Left colon (tissue), 2 donors: ENCODE data around the gene MBP. TPM values are rescaled to one million over a fixed set of nuclear protein-coding genes. Genes with fewer than 3 reads are reported as not detected.
A peak's percentile ranks its signal among the peaks of the same experiment; 100 is the strongest.

ENCODE experiments used
- ATAC-seq: fragments of 200-7000 bp; cut with Tn5 transposase; one replicate; pipeline ENCODE4 v1.9.1; 2020; ENCODE audit warnings: mild to moderate bottlenecking, moderate library complexity
- DNase-seq, 2 donors: peaks; one replicate each; pipeline ENCODE4 v3.0.0-alpha.2; 2020
- intact Hi-C, 2 donors: fragments of 100-400 bp; cut with DNase I in 1 of 2; cut with micrococcal nuclease in 1 of 2; formaldehyde crosslinking; loops; one replicate each; pipeline versions ENCODE4 v1.11.2 to v1.14.0; 2022; cut with DNase I, micrococcal nuclease
- total RNA-seq, 2 donors: library from RNA; stranded (reverse); fragmentation: NEBNext Ultra II Directional; extraction: Animal tissue kit (Norgen Biotek cat#: 25700); gene quantifications; one replicate each; pipeline ENCODE4 v1.2.1, GENCODE V29; 2021
- donor health status: DM: no; HTN: no; CAD: no.
- donor health status: DM: yes; HTN: yes; CAD: no.

The MBP gene
- total RNA-seq, 2 donors from 2014 or later, result 48.5 to 51.6 TPM

DNA sequence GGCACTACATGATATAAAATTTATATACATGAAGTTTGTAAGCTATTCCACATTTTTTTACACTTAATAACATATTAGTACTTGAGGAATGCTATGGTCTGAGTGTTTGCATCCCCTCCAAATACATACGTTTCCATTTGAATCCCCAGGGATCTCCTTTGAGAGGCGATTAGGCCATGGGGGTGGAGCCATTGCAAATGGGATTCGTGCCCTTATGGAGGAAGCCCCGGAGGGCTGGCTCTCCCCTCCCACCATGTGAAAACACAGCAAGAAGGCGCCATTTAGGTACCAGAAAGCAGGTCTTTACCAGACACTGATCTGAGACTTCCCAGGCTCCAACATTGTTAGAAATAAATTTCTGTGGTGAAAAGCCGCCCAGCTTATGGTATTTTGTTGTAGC is 20.8 kb upstream of the MBP start:
- no peak for DNase-seq
- ATAC-seq, result no peak
- intact Hi-C loops, result no loop called here

- DNase-seq, result no peak
- ATAC-seq, result no peak
- intact Hi-C loops, result no loop called here
These were observed 19.4 kb upstream of the MBP start for GRCh38 chr18:77151772-77152520.

DNA sequence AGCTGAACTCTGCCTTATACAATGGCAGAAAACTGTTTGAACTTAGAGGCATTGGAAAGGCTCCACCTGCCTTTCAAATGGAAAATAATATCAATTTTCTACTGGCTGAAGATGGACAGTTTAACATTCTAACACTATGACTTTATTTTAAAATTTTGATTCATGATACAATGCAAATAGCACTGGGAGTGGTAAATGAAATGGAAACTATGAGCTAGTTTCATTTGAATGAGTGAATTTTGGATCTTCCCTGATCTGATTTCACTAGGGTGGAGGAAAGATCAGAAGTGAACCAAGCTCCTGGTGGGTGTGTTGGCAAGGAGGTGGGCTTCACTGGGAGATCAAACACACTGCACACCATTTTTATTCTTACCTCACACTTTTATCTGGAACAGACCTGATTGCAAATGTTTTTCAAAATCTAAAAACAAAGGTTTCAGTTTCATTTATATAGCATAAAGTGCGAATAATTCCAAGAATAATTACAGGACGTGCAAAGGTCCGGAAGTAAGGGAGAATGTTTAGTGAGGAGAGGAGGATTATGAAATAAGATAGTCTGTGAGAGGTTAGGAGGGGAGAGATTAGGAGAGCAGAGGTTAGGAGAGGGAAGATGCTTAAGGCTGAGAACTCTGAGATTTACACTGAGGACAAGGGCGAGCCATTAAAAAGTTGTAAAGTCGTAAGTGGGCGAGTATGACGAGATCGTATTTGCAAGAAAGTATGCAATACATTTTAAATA is 18.6 kb upstream of the MBP start:
- no peak for ATAC-seq
- intact Hi-C loops, result no loop called here
- DNase-seq, result no peak

GRCh38 chr18:77150588-77150987 is 18.0 kb upstream of the MBP start:
- intact Hi-C loops, result no loop called here
- DNase-seq (no peak), ATAC-seq (no peak)

- intact Hi-C loops, result no loop called here
- DNase-seq (no peak), ATAC-seq (no peak)
These were observed 15.7 kb upstream of the MBP start for GRCh38 chr18:77148289-77148688.

GRCh38 chr18:77147418-77147852 is 14.9 kb upstream of the MBP start:
- intact Hi-C loops, result no loop called here
- ATAC-seq, result no peak
- no peak for DNase-seq

DNA sequence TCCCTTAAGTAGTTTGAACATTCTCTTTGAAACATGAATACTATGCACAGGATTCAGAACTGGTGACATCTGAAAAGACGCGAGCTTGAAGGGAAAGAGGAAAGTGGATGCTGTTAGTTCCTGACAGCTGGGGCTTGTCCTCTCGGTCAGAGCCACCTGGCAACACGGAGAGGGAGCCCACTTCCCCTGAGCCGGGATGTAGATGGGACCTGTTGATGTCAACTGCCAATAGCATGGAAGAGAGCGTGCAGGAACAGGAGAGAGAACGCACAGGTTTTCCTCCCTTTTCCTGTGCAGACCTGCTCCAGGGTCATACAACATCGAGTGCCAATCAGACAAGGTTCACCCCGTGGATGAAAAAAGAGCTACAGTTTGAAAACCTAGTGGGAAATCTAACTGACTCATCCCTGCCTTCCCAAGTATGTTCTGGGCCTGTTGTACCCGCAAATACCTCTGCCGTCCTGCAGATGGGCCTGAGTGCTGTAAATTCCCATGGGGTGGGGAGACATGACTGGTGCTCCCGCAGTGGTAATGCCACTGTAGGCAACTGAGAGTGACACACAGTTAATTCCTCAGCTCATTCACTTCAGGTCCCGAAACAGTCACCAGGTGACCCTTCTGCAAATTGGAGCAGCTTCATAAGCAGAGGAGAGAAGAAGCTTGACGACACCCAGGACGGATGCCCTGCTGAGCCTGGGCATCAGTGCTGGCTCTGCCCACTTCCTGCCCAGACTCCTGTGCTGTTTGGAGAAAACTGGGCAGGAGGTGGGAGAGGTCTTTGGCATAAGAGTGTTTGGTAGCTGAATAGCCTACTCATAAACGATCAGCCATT is 13.9 kb upstream of the MBP start:
- no peak for ATAC-seq
- intact Hi-C loops, result no loop called here
- DNase-seq, result no peak

- no peak for DNase-seq
- ATAC-seq, result no peak
- intact Hi-C loops, result no loop called here
These were observed 12.8 kb upstream of the MBP start for GRCh38 chr18:77145364-77145901.

DNA sequence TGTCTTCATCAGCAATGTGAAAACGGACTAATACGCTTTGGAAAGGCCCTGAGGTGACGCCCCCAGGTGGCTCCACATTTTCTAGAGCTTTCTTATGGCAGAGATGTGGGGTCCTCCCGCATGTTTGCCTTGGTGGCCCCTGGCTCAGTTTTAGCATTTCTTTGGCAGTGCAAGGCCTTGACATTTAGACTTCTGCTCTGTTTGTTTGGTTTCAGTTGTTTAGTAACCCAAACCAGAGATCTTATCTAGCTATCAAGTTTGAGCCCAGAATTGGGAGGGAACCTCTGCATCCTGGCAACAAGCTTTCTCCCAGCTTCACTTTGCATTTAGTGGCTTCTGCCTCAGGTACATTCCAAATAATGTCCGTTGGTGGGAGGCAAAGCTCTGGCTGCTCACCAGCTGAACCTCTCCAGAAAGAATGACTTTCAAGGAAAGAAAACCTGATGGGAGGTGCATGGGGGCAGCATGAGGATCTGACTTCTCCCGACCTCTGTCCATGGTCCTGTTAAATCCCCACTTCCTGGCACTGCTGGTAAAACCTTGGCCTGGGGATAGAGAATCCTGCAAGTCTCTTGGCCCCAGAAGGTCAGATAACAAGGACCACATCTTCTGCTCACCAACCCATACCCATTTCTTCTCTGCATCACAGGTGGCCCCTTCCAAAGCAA is 12.0 kb upstream of the MBP start:
- intact Hi-C loops, result no loop called here
- ATAC-seq (no peak), DNase-seq (no peak)

DNA sequence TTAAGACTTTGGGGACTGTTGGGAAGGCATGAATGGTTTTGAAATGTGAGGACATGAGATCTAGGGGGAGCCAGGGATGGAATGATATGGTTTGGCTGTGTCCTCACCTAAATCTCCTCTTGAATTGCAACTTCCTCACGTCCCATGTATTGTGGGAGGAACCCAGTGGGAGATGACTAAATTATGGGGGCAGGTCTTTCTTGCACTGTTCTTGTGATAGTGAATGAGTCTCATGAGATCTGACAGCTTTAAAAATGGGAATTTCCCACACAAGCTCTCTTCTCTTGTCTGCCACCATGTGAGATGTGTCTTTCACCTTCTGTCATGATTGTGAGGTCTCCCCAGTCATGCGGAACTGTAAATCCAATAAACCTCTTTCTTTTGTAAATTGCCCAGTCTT is 11.5 kb upstream of the MBP start:
- DNase-seq (no peak), ATAC-seq (no peak)
- intact Hi-C loops, result no loop called here

DNA sequence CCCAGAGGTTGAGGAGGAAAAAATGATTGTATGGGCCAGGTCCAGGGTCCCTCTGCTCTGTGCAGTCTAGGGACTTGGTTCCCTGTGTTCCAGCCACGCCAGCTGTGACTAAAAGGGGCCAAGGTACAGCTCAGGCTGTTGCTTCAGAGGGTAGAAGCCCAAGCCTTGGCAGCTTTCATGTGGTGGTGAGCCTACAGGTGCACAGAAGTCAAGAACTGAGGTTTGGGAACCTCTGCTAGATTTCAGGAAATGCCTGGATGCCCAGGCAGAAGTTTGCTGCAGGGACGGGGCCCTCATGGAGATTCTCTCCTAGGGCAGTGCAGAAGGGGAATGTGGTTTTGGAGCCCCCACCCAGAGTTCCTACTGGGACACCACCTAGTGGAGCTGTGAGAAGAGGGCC is 10.6 kb upstream of the MBP start:
- intact Hi-C loops, result no loop called here
- ATAC-seq (no peak), DNase-seq (no peak)

DNA sequence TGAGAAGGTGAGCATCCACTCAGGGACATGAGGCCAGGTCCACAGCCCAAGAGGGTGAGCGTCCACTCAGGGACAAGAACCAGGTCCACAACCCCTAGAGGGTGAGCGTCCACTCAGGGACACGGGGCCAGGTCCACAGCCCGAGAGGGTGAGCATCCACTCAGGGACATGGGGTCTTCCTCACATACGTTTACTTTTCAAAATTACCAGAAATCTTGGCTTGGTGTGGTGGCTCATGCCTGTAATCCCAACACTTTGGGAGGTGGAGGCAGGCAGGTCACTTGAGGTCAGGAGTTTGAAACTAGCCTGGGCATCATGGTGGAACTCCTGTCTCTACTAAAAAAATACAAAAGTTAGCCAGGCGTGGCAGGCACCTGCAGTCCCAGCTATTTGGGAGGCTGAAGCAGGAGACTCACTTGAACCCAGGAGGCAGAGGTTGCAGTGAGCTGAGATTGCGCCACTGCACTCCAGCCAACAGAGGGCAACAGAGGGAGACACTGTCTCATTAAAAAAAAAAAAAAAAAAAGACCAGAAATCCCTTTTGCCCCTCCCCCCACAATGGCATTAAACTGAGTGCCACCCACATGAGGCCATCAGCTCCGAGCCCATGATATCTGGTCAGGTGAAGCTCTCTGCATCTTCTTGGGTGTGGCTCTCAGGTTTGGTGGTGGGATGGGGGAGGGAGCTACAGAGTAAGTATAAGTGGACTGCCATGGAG is 9.0 kb upstream of the MBP start:
- DNase-seq (no peak), ATAC-seq (no peak)
- intact Hi-C loops, result no loop called here

DNA sequence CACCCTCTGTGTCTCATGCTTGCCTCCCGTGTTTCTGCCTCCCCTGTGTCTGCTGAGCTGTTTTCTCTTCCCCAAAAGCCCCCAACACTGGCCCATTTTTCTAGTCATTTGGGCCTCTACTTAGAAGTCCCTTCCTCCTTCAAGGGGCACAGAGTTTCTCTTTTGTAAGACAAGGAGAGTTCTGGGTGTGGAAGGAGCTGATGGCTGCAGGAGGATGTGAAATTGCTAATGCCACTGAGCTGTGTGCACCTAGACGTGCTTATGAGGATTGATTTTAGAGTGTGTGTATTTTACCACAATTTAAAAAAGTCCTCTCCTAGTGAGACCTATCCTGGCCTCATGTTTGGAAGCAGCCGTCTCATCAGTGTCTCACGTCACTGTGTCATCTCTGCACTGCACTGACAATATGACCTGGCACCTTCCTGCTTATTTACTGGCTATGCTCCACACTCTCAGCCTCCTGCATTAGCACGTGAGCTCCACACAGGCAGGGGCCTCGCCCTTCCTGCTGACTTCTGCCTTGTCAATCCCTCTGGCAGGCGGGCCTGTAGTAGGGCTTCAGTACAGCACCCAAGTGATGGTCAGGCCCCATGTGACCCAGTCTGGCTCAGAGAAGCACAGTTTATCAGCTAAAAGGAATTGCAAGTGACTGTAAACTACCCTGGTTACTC is 8.0 kb upstream of the MBP start:
- intact Hi-C loops, result no loop called here
- ATAC-seq, result peak; percentile 87
- peak in 1 of 2 donors; percentile 52 for DNase-seq

GRCh38 chr18:77140030-77140429 is 7.4 kb upstream of the MBP start:
- DNase-seq (no peak), ATAC-seq (no peak)
- intact Hi-C loops, result no loop called here

- intact Hi-C loops, result no loop called here
- DNase-seq (no peak), ATAC-seq (no peak)
These were observed 7.0 kb upstream of the MBP start for GRCh38 chr18:77139619-77140018.

- ATAC-seq, result no peak
These were observed 5.7 kb upstream of the MBP start for GRCh38 chr18:77138270-77138669.

DNA sequence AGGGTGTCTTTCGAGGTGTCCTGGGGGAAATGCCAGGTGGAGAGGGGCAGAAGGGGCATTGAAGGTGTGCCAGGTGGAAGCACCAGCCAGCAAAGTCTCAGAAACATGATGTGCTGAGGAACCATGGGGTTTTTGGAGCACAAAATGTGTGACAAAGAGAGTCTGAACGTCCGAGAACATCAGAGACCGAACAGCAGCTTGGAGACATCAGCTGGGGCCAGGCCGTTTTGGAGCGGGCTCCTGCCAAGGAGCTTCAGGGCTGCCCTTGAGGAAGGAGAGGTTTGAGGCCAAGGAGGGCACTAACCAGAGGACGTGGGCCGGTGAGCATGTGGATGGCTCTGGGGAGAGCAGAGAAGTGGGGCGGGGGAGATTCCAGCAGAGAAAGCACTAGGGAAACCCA is 5.3 kb upstream of the MBP start:
- intact Hi-C loops, result no loop called here
- DNase-seq (no peak), ATAC-seq (no peak)

More at GRCh38 chr18:77138270-77138669, 5.7 kb upstream of the MBP start:
- intact Hi-C loops, result no loop called here
- DNase-seq, result no peak
